Measurements from ENCODE around the gene PSMD12. TPM values are rescaled to one million over a fixed set of nuclear protein-coding genes. Genes with fewer than 3 reads are reported as not detected.

PSMD12 gene
- total and polyA plus RNA-seq, 9 of the 15 experiments (the other 6 are each of a cell fraction or from before 2014, with no cell fraction given): 36.6 to 150 (median 65.5) TPM

DNA sequence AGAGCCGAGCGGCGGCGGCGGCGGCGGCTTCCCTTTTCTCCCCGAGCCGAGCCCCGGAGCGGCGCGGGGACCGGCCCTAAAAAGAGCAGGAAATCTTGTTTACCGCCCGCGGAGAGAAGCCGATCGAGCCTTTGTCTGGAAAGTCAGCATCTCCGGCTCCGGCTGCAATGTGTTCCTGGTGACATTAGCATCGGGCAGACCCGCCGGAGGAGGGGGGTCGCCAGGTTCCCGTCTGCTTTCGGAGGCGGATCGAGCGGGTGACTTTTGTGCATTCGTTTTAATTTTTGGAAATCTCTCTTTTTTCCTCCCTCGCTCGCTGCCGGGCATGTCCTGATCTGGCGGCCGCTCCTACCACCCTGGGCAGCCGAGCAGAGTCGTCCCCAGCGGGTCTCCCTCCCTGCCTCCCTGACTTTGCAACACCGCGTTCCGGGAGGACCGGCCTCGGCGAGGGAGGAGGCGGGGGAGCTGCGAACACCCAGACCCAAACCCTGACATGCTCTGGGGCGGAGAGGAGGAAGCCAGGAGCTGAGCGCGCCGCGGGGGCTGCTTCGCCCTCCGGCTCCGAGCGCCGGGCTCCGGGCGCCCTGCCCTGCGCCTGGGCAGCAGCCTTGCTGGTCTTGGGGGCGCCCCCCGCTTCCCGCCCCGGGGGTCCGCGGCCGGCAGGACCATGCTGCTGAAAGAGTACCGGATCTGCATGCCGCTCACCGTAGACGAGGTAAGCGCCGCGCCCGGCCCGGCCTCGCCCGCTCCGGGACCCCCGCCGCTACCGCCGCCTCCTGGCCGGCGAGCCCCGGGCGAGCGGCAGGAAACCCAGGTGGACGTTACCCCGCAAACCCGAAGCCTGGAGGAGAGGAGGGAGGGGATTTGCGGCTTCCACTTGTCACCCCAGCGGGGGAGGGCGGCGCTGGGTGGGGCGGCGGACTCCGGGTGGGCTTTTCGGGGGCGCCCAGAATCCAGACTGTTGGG, 11.4 kb upstream of the PSMD12 start (continued):
- TF ChIP-seq MTA3 (IDR thresholded peaks at IDR 0.05; ENCODE audit: borderline replicate concordance) (0 out of 2 replicates have a peak, but pooled peaks have one; percentile 14), WHSC1 (IDR thresholded peaks at IDR 0.05; ENCODE audit: low read length) (no peak), XRCC3 (IDR thresholded peaks at IDR 0.05) (no peak), KDM5B (IDR thresholded peaks at IDR 0.05; ENCODE audit: insufficient replicate concordance, low read depth, low read length) (peak; percentile 56), ZNF436 (CRISPR knock-in tag; IDR thresholded peaks at IDR 0.05) (no peak)
- TF ChIP-seq, protein P1, sequence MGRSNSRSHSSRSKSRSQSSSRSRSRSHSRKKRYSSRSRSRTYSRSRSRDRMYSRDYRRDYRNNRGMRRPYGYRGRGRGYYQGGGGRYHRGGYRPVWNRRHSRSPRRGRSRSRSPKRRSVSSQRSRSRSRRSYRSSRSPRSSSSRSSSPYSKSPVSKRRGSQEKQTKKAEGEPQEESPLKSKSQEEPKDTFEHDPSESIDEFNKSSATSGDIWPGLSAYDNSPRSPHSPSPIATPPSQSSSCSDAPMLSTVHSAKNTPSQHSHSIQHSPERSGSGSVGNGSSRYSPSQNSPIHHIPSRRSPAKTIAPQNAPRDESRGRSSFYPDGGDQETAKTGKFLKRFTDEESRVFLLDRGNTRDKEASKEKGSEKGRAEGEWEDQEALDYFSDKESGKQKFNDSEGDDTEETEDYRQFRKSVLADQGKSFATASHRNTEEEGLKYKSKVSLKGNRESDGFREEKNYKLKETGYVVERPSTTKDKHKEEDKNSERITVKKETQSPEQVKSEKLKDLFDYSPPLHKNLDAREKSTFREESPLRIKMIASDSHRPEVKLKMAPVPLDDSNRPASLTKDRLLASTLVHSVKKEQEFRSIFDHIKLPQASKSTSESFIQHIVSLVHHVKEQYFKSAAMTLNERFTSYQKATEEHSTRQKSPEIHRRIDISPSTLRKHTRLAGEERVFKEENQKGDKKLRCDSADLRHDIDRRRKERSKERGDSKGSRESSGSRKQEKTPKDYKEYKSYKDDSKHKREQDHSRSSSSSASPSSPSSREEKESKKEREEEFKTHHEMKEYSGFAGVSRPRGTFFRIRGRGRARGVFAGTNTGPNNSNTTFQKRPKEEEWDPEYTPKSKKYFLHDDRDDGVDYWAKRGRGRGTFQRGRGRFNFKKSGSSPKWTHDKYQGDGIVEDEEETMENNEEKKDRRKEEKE (IDR thresholded peaks at IDR 0.05; ENCODE audit: borderline replicate concordance in 1 of 2, control insufficient read depth in 1 of 2, low read depth in 2 of 2, low read length in 1 of 2): no peak
- TF ChIP-seq, protein P2, sequence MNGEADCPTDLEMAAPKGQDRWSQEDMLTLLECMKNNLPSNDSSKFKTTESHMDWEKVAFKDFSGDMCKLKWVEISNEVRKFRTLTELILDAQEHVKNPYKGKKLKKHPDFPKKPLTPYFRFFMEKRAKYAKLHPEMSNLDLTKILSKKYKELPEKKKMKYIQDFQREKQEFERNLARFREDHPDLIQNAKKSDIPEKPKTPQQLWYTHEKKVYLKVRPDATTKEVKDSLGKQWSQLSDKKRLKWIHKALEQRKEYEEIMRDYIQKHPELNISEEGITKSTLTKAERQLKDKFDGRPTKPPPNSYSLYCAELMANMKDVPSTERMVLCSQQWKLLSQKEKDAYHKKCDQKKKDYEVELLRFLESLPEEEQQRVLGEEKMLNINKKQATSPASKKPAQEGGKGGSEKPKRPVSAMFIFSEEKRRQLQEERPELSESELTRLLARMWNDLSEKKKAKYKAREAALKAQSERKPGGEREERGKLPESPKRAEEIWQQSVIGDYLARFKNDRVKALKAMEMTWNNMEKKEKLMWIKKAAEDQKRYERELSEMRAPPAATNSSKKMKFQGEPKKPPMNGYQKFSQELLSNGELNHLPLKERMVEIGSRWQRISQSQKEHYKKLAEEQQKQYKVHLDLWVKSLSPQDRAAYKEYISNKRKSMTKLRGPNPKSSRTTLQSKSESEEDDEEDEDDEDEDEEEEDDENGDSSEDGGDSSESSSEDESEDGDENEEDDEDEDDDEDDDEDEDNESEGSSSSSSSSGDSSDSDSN (IDR thresholded peaks at IDR 0.05; ENCODE audit: borderline replicate concordance in 1 of 2, low read depth in 2 of 2, low read length in 2 of 2): peak; percentile 17 to 41; a peak in 2 of 4 replicates
- TF ChIP-seq, protein P3, sequence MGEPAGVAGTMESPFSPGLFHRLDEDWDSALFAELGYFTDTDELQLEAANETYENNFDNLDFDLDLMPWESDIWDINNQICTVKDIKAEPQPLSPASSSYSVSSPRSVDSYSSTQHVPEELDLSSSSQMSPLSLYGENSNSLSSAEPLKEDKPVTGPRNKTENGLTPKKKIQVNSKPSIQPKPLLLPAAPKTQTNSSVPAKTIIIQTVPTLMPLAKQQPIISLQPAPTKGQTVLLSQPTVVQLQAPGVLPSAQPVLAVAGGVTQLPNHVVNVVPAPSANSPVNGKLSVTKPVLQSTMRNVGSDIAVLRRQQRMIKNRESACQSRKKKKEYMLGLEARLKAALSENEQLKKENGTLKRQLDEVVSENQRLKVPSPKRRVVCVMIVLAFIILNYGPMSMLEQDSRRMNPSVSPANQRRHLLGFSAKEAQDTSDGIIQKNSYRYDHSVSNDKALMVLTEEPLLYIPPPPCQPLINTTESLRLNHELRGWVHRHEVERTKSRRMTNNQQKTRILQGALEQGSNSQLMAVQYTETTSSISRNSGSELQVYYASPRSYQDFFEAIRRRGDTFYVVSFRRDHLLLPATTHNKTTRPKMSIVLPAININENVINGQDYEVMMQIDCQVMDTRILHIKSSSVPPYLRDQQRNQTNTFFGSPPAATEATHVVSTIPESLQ (CRISPR knock-in tag; IDR thresholded peaks at IDR 0.05): no peak
- TF ChIP-seq, protein P4, sequence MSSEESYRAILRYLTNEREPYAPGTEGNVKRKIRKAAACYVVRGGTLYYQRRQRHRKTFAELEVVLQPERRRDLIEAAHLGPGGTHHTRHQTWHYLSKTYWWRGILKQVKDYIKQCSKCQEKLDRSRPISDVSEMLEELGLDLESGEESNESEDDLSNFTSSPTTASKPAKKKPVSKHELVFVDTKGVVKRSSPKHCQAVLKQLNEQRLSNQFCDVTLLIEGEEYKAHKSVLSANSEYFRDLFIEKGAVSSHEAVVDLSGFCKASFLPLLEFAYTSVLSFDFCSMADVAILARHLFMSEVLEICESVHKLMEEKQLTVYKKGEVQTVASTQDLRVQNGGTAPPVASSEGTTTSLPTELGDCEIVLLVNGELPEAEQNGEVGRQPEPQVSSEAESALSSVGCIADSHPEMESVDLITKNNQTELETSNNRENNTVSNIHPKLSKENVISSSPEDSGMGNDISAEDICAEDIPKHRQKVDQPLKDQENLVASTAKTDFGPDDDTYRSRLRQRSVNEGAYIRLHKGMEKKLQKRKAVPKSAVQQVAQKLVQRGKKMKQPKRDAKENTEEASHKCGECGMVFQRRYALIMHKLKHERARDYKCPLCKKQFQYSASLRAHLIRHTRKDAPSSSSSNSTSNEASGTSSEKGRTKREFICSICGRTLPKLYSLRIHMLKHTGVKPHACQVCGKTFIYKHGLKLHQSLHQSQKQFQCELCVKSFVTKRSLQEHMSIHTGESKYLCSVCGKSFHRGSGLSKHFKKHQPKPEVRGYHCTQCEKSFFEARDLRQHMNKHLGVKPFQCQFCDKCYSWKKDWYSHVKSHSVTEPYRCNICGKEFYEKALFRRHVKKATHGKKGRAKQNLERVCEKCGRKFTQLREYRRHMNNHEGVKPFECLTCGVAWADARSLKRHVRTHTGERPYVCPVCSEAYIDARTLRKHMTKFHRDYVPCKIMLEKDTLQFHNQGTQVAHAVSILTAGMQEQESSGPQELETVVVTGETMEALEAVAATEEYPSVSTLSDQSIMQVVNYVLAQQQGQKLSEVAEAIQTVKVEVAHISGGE (CRISPR knock-in tag; IDR thresholded peaks at IDR 0.05): 0 out of 6 replicates have a peak, but pooled peaks of 1 of the 3 experiments have one; percentile 22
- TF ChIP-seq, protein P5, sequence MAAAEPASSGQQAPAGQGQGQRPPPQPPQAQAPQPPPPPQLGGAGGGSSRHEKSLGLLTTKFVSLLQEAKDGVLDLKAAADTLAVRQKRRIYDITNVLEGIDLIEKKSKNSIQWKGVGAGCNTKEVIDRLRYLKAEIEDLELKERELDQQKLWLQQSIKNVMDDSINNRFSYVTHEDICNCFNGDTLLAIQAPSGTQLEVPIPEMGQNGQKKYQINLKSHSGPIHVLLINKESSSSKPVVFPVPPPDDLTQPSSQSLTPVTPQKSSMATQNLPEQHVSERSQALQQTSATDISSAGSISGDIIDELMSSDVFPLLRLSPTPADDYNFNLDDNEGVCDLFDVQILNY (CRISPR knock-in tag; IDR thresholded peaks at IDR 0.05): no peak

Data from K562 (cell line).